GM20000 (cell line): ENCODE measurements around the gene CD300LB.
"Not testable (repeated sequence)": the region's sequence is repeated elsewhere in the genome, so short reads cannot be mapped to it uniquely, and the experiment has no call there.

ENCODE experiments used
- DNase-seq: peaks from one replicate; pipeline ENCODE4 v3.0.0; 2012; ENCODE audit warnings: low spot score
- CTCF ChIP-seq: IDR thresholded peaks from 2 replicates; pipeline ENCODE4 v1.5.1; 2012; ENCODE audit warnings: mild to moderate bottlenecking, control low read depth; ENCODE audit errors: extremely low read depth, missing control alignments

CD300LB gene

DNA sequence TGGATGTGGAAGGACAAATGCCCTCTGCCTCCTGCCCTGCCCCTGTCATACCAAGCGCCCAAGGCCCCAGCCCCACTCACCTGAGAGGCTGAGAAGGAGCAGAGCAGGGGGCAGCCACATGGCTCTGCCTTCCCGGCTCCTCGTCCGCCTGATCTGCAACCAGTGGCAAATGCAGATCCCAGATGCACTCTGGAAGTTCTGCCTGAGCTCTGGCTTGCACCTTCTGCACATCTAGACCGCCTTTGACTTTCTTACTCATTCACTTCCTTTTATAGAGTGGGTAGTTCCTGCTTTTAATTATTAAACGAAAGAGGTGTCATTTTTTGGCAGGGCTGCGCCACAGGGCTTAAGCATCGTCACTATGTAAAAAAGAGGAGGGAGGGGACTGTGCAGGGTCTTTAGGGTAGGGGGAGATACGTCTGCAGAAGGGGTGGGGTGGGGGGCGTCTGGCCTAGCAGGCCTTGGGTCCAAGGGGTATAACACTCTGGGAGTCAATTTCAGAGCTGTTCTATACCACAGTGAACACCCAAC, at the start of gene CD300LB:
TSS of gene CD300LB (minus strand) at position 245 of the 531 bp plus-strand sequence. CDS start at position 120, 125 bp downstream.
- DNase-seq: no peak
- no peak for TF ChIP-seq CTCF

DNA sequence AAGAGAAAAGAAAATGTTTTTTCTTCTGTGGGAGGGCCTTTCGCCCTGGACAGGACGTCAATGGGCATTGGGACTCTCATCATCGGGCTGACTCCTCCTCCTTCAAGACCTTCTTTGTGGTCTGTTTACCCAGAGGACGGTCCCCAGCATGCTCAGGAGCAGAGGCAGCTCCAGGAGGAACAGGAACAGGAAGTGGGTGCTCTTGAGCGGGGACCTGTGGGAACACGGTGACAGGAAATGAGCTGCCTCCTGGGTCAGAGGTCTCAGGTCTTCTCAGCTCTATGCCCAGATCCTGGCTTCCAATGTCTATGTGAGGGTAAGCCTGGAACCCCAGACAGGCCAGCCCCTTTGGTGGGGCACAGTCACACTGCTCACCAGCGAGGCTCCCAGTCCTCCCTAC, 48.6 kb upstream of the CD300LB start:
- no peak for TF ChIP-seq CTCF
- no peak for DNase-seq

- DNase-seq: no peak
- TF ChIP-seq CTCF: no peak
Measured at GRCh38 chr17:74578979-74579378, 47.7 kb upstream of the CD300LB start.

DNA sequence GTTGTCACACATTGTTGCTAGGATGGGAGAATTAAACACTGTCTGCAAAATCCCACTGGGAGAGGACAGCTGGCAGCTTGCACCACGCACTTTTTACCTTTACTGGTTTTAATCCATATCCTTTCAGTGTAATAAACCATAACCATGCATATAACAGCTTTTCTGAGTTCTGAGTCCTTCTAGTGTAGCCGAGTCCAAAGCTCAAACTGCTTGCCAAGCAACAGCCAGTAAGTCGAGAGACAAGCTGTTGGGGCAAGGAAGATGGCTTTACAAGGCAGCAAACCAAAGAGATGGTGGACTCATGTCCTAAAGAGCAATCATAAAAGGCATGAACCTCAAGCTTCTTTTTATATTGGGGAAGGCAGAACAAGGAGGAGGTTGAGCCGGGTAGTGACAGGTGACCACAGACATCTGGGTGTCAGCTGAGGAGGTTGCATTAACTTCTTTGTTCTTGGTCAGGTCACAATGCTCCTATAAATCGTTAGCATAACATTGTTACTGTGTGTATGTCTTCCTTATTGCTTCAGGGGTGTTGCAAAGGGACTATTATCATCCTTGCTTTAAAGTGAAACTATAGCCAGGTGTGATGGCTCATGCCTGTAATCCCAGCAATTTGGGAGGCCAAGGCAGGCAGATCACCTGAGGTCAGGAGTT, 43.3 kb upstream of the CD300LB start:
- TF ChIP-seq CTCF: no peak
- no peak for DNase-seq

DNA sequence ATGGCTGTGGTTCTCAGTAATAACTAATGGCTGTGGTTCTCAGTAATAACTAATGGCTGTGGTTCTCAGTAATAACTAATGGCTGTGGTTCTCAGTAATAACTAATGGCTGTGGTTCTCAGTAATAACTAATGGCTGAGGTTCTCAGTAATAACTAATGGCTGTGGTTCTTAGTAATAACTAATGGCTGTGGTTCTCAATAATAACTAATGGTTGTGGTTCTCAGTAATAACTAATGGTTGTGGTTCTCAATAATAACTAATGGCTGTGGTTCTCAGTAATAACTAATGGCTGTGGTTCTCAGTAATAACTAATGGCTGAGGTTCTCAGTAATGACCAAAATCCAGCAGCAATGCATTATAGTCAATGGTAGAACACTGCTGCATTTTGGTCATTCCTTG, 42.4 kb upstream of the CD300LB start:
- DNase-seq: not testable (repeated sequence)

DNA sequence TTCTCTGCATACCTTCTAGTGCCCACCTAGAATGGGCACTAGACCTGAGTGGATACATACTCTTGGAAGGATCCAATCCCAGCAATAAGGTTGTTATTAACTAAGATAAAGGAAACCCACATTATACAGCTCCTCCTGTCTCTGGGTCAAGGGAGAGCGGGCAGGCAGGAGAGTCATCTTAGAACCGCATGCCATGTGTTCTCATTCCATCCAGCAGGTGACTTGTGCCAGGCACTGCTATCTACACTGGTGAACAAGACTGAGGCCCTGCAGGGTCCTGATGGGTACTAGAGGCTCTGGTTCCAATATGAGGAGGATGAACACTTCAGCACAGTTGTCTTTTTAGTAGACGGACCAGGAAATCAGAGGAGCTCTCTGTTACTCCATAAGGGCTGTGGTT, 41.9 kb upstream of the CD300LB start:
- no peak for TF ChIP-seq CTCF
- DNase-seq: no peak

- TF ChIP-seq CTCF: no peak
- no peak for DNase-seq
Measured at GRCh38 chr17:74571621-74572270, 40.5 kb upstream of the CD300LB start.
